T follicular helper cell (primary cell): Measurements from ENCODE around the gene TRIM32.

Source experiments
- DNase-seq: peaks from one replicate; pipeline ENCODE4 v3.0.0-alpha.2; 2020; ENCODE audit warnings: low read depth

TRIM32 gene

GRCh38 chr9:116705531-116705930 is 18.4 kb downstream of the TRIM32 start:
- DNase-seq: no peak

GRCh38 chr9:116706310-116707290 is 19.5 kb downstream of the TRIM32 start:
- DNase-seq: no peak

- no peak for DNase-seq
Observed at GRCh38 chr9:116712781-116713180, 25.7 kb downstream of the TRIM32 start.

DNA sequence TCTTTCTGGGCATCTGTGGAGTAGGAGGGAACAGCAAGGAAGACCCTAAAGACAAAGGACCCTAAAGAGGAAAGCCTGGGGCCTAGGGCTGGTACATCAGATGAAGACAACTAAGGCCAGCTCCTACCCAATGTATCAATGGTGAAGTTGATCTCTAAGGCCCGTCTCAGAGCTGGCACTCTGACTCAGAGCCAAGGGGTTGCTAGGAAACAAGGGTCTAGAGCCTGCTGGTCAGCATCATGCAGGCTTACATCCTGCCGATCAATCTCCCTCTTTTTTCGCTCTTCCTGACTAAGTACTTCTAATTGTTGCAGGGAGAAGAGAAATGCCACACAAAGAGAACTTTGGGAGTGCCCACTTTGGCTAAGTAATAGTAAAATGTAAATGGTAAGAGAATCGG is 26.2 kb downstream of the TRIM32 start:
- no peak for DNase-seq

DNA sequence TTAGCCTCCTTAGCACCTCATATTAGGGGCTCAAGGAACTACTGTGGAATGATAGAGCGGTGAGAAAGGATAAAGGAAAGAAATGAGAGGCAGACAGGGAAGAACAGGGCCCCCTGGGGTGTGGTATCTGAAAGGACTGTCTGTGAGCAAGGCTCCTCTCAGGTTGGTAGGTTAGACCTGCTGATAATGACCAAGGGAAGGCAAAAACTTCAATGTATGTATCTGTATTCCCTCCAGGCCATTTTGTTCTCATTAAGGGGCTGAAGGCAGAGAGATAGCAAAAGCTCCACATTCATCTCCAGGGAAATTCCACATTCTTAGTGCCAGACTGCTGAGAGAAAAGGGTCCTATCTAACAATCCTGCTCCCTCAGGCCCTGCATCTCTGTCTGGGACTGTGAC is 28.6 kb downstream of the TRIM32 start:
- DNase-seq: no peak

DNA sequence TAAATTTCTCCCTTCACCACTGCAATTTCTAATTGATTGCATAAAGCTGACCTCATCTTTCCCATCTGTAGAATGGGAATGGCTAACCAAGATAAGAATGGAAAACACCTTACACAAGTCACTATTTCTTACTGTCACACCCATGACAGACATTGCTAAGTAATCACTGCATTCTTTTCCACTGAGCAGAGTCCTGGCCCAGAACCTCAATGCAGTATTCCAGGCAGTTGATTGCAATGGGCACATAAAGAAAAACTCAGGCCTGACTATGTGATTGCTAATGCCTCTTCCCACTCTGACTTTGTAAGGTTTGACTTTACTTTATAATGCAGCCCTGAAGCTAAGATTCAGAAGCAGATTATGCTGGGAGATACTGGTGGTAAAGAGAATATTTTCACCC is 29.3 kb downstream of the TRIM32 start:
- DNase-seq: no peak

GRCh38 chr9:116717150-116717549 is 30.0 kb downstream of the TRIM32 start:
- no peak for DNase-seq

GRCh38 chr9:116718111-116718510 is 31.0 kb downstream of the TRIM32 start:
- DNase-seq: no peak

DNA sequence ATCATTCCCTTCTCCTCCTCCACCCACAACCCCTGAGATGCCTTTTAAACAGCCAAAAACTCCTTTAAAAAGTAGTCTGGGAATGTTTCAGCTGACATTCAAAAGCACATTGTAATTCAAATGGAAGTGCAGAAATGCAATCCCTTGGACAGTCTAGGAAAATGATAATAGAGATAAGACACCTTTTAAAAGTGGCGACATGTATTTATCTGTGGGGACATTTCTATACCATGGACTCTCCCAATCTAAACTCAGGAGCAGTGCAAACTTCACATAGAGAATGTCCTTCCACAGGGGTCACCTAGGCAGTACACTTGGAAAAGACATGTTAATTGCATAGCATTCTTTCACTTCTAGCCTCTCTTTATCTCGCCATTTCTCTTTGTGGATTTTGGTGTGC is 33.0 kb downstream of the TRIM32 start:
- DNase-seq: no peak

DNA sequence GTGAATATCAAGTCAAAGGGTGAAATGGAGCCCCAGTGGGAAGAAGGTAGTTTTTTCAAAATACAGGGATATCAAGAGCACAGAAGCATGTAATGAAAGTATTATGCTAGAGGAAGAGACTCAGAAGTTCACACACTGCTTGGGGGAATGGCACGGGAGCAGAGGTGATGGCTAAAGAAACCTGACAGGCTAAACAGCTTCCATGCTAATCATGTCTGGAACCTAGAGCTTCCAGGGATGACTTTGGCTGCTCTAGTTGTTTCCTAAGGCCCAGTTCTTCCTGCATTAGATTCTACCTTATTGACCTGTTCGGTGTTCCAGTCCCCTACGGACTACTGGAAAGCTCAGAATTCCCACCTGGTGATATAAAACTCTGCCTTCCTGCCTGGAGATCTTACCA is 34.3 kb downstream of the TRIM32 start:
- DNase-seq: no peak

DNA sequence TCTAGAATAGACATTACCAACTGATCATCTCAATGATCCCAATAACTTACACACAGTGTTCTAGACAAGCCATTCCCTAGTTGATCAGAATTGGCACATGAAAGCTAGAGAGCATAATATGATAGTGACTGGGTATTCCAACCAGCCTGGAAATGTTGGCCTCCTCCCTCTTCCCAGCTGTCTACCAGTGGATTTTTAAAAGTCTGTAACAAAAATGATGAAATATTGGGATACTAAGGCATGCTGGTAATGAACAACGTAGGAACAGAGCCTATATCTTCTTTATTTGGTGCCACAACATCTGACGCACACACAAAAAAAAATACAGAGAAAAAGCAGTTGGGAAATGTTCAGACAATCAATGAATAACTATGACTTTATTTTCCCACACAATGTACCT is 34.8 kb downstream of the TRIM32 start:
- DNase-seq: no peak

- DNase-seq: no peak
Observed at GRCh38 chr9:116724123-116724522, 37.0 kb downstream of the TRIM32 start.

DNA sequence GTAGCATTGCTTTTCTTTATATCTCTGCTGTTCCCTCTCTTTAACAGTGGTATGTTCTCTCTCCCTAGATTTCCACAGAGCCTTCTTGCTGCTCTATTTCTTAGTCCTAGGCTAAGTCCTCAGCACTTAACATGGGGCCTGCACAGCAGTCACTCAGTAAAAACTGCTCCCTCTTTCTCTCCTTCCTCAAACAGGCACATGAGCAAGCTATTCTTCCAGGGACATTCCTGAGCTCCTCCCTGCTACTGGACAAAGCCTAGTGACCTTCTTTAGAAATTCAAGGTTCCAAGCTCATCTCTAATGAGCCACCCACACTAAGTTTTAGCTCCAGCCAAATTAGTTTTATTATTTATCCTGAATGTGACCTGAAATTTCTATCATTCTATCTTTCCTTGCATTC is 39.5 kb downstream of the TRIM32 start:
- DNase-seq: no peak

GRCh38 chr9:116733010-116733641 is 46.0 kb downstream of the TRIM32 start:
- no peak for DNase-seq

DNA sequence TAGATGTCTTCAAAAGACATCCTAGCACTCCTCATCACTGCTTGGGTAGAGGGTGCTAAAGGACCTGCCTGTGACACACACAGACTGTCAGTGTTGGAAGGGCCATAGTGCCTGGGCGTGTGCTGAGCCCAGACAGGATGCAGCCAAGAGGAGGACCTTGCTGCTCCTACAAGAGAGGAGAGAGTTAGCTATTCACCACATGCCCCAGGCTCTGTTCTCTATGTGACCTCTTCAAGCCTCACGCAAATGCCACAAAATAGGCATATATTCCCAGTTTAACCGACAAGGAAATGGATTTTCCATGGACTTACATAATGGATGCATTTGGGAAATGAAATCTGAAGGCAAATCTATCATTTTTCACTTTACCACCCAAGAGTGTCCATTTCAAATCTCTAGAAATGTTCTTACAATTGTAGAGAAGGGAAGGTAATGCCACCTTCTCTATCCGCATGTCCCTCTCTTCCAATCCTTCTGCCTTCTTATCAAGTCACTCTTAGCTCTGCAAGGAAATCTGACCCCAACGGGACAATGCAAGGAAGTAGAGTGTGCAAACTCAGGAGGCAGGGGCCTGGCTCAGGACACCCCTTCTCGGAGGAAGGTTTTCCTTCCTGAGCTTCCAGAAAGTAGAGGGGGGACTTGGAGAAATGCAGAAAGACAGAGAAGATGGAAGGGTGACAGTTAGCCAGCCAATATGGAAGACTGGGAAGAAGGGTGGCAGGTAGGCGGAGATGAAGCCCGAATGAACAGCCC is 49.5 kb downstream of the TRIM32 start:
- no peak for DNase-seq

GRCh38 chr9:116737152-116737546 is 50.0 kb downstream of the TRIM32 start:
- peak; percentile 15 for DNase-seq

DNA sequence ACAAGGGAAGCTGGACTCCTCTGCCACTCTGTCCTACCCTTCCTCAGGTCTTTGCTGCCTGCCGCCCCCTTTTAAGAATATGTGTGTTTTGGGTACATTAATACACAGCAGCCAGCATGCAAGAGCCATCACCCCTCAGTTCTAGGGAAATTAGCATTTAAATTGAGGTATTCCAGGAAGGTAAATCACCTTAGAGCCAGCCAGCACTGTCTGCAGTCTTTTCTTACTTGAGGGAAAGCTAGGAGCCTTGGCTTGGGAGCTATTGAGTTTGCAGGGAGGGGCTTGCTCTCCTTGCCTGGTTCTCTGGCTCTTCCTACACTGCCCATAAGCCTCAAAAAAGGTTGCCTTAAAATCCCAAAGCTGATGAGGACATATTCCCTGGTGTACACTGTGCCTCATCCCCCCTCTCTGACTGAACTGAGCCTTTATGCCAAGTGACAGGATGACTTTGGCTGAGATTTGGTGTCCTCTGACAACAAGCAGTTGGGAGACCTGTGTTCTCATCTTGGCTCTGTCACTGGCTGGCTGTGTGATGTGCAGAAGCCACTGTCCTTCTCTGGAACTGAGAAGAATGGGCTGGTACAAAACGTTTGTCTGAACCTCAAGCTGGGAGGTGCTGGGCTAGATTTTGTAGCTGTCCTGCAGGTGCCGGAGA is 54.1 kb downstream of the TRIM32 start:
- DNase-seq: no peak

DNA sequence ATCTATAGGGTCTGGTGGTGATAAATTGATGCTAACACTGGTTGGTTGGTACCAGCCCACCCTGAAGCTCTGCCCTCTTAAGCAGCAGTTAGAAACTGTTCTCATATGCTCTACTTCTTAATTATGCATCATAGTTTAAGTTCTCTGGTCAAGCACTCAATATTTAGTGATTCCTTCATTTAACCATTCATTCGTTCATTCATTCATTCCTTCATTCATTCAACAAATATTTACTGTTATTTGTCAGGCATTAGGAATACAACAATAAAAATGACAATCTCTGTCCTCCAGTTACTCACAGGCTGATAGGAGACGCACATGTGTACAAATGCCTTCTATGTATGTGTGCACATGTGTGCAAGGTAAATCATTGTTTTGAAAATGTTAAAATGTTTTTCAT is 54.6 kb downstream of the TRIM32 start:
- DNase-seq: no peak

- no peak for DNase-seq
Observed at GRCh38 chr9:116749176-116749575, 62.1 kb downstream of the TRIM32 start.

DNA sequence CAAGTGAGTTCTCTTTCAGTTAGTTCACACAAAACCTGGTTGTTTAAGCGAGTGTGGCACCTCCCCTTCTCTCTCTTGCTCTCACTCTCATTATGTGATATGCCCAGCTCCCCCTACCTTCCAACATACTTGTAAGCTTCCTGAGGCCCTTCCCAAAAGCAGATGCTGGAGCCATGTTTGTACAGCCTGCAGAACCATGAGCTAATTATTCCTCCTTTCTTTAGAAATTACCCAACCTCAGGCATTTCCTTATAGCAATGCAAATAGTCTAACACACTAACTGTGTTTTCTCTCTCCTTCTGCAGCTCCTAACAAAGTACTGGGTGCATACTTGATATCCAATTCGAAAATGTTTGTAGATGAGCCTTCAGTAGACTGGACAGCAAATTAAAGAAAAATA is 62.7 kb downstream of the TRIM32 start:
- no peak for DNase-seq

- DNase-seq: no peak
Observed at GRCh38 chr9:116750510-116750909, 63.4 kb downstream of the TRIM32 start.
